Measurements from ENCODE around the gene TTC9.

GRCh38 chr14:70594461-70594860, 47.3 kb upstream of the TTC9 start:
- no peak for TF ChIP-seq CTCF (IDR thresholded peaks at IDR 0.05)
- TF ChIP-seq POLR2A (IDR thresholded peaks at IDR 0.05): no peak

Measured in body of pancreas (tissue), 4 donors.